GM19463 (cell line): Measurements from ENCODE around the gene STIMATE.

Source experiments
- ATAC-seq: cut with Tn5 transposase; IDR thresholded peaks from one replicate; pipeline ENCODE4 v1.9.1; 2021; ENCODE audit warnings: mild to moderate bottlenecking, moderate library complexity; ENCODE audit not compliant: unreplicated experiment

STIMATE gene

GRCh38 chr3:52894756-52895155 is 2.6 kb downstream of the STIMATE start:
- no peak for ATAC-seq

DNA sequence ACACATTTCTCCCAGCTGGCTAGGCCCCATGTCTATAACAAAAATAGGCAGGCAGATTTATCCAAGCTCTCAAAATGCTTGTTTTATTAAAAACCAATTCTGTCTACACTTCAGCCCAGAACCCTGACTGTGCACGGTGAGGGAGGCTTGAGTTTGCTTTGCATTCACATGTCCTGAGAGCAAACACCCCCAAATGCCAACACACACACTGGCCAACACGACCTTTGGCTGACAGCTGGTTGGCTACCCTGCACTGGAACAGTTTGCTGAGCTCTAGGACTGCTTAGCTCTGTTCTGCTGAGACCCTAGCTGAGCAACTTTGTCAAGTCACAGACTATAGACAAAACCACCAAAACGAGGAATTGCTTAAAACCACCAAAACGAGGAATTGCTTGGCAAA is 3.6 kb downstream of the STIMATE start:
- ATAC-seq = no peak

GRCh38 chr3:52892625-52893311 is 4.6 kb downstream of the STIMATE start:
- ATAC-seq = no peak

DNA sequence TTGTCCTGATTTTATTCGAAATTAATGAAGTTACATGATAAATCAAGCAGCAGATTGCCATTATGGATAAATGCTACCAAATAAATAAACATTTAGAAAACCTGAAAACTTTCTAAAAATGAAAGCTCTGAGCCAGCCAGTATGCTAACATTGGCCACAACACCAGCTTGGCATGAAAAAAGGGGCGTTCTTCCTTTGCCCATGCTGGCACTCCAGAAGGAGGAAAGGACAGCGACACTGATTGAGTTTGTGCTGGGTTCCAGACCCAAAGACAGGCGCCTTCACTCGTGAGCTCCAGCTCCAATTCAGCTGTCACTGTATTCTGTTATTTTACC is 5.1 kb downstream of the STIMATE start:
- no peak for ATAC-seq

DNA sequence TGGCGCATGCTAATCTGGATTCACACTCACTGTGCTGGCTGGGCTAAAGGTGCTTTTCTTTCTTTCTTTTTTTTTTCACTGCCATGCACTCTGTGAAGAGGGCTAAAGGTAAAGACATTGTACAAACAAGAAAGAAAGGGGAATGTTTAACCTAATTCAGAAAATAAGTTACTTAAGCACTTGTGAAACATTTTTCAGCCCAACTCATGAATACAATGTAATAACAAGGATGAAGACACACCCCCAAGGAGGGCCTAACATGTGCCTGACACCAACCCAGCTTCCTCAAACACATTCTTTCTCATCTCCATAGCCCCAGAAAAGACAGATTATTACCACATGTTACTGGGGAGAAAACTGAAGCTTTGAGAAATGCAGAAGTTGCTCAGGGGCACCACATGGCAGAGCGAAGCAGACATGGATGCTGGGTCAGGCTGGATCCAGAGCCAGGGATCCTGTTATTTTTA is 5.7 kb downstream of the STIMATE start:
- no peak for ATAC-seq

DNA sequence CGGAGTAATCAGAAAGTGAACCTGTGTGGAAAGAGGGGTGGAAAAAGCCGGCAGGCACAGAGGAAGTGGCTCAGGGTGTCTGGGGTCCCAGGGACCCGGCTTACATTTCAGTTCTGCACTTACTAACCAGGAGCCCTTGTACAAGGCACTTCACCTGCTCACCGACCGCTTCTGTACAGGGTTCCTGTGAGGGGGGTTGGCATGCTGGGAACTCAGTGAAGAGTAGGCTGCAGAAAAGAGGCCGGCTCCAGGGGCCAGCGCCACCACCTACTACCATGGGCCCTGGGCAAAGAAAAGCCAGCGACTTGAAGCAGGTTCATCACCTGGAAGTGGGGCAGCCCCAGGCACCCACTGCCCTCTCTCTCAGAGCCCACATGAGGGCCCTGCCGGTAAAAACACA is 6.2 kb downstream of the STIMATE start:
- ATAC-seq = no peak

- no peak for ATAC-seq
Measured at GRCh38 chr3:52890735-52891134, 6.6 kb downstream of the STIMATE start.

DNA sequence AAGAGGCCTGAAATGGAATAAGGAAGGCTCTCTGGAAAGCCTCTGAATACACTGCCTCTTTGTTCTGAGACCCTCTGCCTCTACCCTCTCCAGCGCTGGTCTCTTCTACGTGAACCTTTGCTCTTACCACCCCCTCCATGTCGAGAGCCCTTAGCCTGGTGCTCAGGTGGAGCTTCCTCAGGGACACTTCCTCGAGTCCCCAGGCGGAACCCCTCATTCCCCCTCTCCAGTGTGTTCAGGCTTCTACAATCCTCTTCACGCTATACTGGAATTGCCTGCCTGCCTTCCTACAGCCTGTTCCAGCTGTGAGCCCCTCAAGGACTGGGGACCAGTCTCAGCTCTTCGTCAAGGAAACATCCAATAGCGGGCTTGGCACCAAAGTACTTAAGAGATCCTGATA is 7.4 kb downstream of the STIMATE start:
- no peak for ATAC-seq

DNA sequence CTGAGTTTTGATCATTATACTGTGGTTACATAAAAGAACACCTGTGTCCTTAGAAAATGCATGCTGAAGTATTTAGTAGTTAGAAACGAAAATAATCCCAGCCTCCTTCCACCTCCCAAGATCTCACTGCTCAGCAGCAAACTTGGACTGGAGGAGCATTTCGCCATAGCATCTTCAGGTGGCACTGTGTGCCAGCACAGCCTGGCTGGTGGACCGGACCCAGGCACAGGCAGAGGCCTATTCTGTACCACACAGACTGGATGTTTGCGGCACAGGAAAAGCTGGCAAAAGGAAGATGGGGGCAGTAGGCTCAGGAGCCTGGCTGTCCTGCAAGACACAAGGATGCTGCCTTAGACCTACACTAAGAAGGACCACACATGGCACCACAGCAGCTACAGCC is 10.2 kb downstream of the STIMATE start:
- no peak for ATAC-seq

GRCh38 chr3:52886049-52886730 is 11.2 kb downstream of the STIMATE start:
- ATAC-seq = no peak

GRCh38 chr3:52882377-52882776 is 15.0 kb downstream of the STIMATE start:
- no peak for ATAC-seq

- ATAC-seq = no peak
Measured at GRCh38 chr3:52881871-52882270, 15.5 kb downstream of the STIMATE start.

DNA sequence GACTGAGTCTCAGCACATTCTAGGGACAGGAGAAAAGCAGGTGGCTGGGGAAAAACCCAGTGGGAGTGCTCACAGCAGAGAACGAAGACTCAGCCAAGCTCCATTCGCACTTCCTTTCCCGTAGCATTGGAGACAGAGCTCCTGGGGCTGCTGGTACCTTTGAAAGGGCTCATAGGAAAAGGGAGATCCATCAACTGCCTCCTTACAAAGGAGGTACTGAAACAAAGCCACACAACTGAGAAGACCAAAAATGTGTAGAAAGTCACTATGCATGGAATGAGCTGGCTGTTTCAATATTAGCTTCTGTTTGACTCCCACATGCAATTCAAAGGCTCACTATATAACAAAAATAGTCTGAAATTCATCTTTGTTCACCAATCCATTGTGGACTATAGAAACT is 16.9 kb downstream of the STIMATE start:
- ATAC-seq = peak; percentile 79

DNA sequence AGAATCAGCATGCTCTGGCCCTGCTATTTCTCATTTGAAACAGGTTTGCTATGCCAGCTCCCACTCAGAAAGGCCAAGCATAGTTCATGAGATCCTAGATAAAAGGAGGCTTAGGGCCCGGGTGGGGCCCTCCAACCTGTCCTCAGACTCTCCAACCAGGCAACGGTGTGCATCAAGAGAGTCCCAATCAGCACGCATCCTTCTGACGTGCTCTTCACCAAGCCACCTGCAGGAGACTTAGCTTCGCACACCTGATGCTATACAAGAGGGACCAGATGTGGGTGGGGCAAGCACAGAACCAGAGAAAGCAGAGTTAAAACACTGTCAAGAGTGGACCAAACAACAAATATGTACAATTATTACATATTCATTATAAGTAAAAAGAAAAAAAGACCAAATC is 17.3 kb downstream of the STIMATE start:
- ATAC-seq = peak; percentile 22

DNA sequence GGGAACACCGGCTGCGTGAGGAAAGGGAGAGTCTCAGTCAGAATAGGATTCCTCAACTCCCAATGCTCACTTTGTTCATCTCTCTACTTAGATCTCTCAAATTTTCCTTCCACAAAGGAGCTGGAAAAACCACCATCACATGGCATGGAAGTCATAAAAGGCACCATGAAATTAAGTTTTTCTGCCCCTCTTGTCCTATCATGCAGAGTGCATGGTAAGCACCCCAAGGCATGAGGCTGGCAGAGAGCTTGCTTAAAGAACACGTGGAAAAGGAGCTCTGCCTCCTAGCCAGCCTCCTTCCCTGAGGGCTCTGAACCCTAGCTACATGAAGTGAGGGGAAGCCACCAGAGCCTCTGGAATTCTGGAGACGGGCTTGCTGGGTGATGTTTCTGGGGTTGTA is 17.8 kb downstream of the STIMATE start:
- ATAC-seq = no peak

- ATAC-seq = no peak
Measured at GRCh38 chr3:52879090-52879489, 18.3 kb downstream of the STIMATE start.

- ATAC-seq = no peak
Measured at GRCh38 chr3:52877085-52877484, 20.3 kb downstream of the STIMATE start.

DNA sequence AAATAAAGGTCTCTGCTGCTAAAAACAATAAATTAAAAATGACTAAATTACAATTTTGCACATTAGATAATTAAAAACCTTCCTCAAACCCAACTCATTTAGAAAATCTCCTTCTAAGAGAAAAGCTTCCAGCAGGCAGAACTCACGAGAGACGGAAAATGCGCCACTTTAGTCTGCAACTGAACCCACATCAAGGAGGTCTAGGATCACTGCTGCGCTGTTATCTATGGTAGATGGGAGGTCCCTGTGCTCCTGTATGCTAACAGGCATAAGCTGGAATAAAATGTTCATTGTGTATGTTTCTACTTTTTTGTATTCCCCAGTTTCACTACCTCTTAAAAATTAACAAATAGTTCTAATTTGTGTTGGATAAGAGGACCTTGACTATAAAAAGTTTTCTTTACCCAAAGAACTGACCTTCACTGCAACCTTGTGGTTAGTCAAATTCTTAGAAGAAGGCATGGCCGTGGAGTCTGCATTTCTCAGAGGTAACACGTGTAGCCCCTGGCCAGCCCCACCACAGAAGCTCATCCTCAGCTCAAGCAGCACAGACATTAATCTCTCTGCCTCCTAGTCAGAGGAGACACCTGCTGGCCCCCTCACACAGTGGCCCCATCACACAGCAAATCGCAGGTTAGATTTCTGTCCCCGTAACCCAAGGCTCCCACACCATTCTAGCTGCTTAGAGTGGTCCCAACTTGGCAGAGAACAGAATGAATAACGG is 22.3 kb downstream of the STIMATE start:
- no peak for ATAC-seq

- no peak for ATAC-seq
Measured at GRCh38 chr3:52874160-52874701, 23.1 kb downstream of the STIMATE start.

GRCh38 chr3:52873433-52874159 is 23.8 kb downstream of the STIMATE start:
- no peak for ATAC-seq

- no peak for ATAC-seq
Measured at GRCh38 chr3:52872245-52872644, 25.1 kb downstream of the STIMATE start.
